ENCODE measurements around the gene CSNK1A1. TPM values are rescaled to one million over a fixed set of nuclear protein-coding genes. Genes with fewer than 3 reads are reported as not detected.

Gene CSNK1A1
- total RNA-seq, 4 donors from 2014 or later, result 273 to 365 (median 320) TPM

DNA sequence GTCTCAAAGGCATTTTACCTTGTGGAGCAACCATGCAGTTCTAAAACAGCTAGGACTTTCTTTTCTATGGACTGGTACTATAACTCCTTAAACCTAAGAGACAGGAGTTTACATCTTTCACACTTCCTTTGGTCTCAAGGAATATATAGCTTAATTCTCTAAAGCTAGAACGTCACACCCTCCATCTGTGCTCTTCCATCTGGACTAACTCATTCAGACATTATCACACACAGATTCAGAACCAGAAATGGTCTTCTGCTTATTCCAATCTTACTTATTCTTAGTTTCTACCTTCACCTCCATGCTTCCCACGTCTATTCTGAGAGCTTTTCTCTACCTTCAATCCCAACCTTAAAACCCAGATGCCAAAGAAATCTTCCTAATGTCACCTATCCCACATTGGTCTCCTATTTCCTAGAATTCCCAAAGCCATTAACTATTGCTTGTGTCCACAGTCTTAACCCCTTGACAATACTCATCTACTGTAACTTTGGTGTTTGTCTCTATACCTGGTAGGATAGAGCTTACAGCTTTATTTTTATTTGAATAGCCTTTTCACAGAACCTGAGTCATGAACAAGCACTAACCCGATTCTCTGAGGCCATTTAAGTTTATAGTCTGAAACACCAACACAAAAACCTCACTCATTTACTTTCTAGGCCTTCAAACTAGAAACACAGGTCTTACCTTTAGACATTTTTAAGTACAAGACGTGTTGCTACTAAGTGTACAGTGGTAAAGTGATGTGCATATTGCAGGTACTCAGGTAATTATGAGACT is 22.8 kb downstream of the CSNK1A1 start:
- Histone ChIP-seq H3K27me3 (no peaks in the 10 kb centered on the region), H3K4me1 (peaks cover 73% of the 10 kb centered on the region), H3K27ac (no peak overlapping the region), H3K4me3 (no peak overlapping the region), H3K36me3 (peaks cover 2% of the 10 kb centered on the region), H3K9me3 (no peaks in the 10 kb centered on the region)
- 43% methylated on average over 4 of the region's 4 CpGs for WGBS
- no peak for DNase-seq (ENCODE audit: low spot score in 2 of 2)
- TF ChIP-seq POLR2A (IDR thresholded peaks at IDR 0.05), result no peak
- TF ChIP-seq EP300 (IDR thresholded peaks at IDR 0.05), result no peak
- TF ChIP-seq POLR2AphosphoS5 (IDR thresholded peaks at IDR 0.05), result no peak
- TF ChIP-seq, protein P1, sequence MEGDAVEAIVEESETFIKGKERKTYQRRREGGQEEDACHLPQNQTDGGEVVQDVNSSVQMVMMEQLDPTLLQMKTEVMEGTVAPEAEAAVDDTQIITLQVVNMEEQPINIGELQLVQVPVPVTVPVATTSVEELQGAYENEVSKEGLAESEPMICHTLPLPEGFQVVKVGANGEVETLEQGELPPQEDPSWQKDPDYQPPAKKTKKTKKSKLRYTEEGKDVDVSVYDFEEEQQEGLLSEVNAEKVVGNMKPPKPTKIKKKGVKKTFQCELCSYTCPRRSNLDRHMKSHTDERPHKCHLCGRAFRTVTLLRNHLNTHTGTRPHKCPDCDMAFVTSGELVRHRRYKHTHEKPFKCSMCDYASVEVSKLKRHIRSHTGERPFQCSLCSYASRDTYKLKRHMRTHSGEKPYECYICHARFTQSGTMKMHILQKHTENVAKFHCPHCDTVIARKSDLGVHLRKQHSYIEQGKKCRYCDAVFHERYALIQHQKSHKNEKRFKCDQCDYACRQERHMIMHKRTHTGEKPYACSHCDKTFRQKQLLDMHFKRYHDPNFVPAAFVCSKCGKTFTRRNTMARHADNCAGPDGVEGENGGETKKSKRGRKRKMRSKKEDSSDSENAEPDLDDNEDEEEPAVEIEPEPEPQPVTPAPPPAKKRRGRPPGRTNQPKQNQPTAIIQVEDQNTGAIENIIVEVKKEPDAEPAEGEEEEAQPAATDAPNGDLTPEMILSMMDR (IDR thresholded peaks at IDR 0.05), result no peak

DNA sequence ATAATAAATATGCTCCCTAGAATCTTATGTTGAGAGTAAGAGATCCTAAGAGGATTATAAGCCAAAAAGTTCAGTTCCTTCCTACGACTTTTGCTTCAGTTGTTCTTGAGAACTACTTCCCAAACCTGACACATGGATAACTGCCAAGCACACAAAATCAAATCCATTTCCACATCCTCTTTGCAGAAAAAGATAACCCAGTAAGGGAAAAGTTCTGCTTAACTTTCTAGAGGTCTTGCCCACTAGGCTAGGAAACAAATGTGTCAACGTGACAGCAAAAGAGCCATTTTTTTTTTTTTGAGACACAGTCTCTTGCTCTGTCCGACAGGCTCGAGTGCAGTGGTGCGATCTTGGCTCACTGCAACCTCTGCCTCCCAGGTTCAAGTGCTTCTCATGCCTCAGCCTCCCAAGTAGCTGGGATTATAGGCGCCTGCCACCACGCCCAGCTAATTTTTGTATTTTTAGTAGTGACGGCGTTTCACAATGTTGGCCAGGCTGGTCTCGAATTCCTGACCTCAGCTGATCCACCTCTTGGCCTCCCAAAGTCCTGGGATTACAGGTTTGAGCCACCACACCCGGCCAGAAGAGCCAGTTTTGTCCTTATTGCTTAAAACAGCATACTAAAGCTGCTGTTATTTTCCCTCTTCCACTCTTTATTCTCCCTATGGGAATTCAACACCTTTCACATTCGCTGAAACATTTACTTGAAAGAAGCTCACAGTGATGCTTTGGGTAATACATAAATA is 24.2 kb downstream of the CSNK1A1 start:
- H3K27ac ChIP-seq, result peak overlapping the region; percentile 16
- H3K27me3 ChIP-seq, result no peaks in the 10 kb centered on the region
- no peak overlapping the region for H3K4me3 ChIP-seq
- DNase-seq (ENCODE audit: low spot score in 2 of 2), result no peak
- H3K9me3 ChIP-seq, result no peaks in the 10 kb centered on the region
- 30% methylated on average over 12 of the region's 12 CpGs for WGBS
- peaks cover 70% of the 10 kb centered on the region for H3K4me1 ChIP-seq
- peaks cover 11% of the 10 kb centered on the region for H3K36me3 ChIP-seq
- TF ChIP-seq, protein P1 (IDR thresholded peaks at IDR 0.05), result no peak
- TF ChIP-seq POLR2A (IDR thresholded peaks at IDR 0.05), result no peak
- TF ChIP-seq EP300 (IDR thresholded peaks at IDR 0.05), result no peak

DNA sequence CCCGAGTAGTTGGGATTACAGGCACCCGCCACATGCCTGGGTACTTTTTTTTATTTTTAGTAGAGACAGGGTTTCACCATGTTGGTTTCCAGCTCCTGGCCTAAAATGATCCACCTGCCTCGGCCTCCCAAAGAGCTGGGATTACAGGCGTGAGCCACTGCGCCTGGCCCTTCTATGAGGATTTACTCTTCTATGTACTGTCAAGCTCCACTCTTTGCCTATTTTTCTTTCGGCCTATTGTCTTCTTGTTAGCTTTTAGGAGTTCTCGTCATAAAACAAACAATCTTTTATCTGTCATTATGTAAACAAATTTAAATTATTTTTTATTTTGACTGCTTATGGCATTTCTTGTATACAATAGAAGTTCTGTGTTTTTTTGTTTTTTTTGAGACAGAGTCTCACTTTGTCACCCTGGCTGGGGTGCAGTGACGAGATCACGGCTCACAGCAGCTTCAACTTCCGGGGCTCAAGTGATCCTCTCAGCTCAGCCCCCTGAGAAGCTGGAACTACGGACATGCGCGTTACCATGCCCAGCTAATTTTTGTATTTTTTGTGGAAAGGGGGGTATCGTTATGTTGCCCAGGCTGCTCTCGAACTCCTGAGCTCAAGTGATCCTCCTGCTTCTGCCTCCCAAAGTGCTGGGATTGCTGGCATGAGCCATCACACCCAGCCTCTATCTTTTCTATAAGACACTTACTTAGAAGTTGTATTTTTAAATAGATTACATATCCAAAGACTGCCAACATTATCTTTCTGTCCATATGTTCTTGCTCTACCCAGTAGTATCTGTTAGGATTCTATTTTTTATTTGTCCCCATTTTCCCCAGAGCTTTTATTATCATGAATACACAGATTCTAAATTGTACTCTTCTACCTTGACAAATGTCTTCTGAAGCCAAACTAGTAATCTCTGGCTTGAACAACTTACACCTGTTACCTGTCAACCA is 29.2 kb downstream of the CSNK1A1 start:
- no peak for DNase-seq (ENCODE audit: low spot score in 2 of 2)
- Histone ChIP-seq H3K9me3 (no peaks in the 10 kb centered on the region), H3K27ac (no peak overlapping the region), H3K4me3 (no peak overlapping the region), H3K4me1 (peaks cover 73% of the 10 kb centered on the region), H3K27me3 (no peaks in the 10 kb centered on the region), H3K36me3 (peaks cover 20% of the 10 kb centered on the region)
- no peak for TF ChIP-seq POLR2A (IDR thresholded peaks at IDR 0.05)
- no peak for TF ChIP-seq EP300 (IDR thresholded peaks at IDR 0.05)
- TF ChIP-seq POLR2AphosphoS5 (IDR thresholded peaks at IDR 0.05), result no peak
- TF ChIP-seq, protein P1 (IDR thresholded peaks at IDR 0.05), result no peak
- WGBS, result 89% methylated on average over 15 of the region's 15 CpGs

DNA sequence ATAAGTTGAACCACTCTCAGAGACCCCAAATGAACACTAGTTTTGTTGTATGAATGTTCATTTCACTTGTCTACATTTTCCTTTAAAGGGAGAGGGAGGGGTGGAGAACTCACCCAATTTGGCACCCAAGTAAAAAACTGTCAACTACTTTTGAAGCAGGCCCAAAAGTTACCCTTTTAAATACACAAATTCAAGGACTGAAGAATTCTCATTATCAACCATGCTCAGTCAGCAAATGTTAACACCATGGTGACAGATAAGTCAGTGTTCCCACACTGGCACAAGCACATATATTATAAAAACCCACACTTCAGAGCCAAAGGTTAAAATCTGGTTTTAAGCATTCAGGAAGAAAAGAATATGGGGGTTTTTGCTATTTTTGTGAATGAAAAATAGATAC is 31.6 kb downstream of the CSNK1A1 start:
- DNase-seq (ENCODE audit: low spot score in 2 of 2), result no peak
- Histone ChIP-seq H3K36me3 (peaks cover 20% of the 10 kb centered on the region), H3K27me3 (no peaks in the 10 kb centered on the region), H3K9me3 (no peaks in the 10 kb centered on the region), H3K4me1 (peaks cover 62% of the 10 kb centered on the region), H3K4me3 (no peak overlapping the region), H3K27ac (no peak overlapping the region)
- TF ChIP-seq, protein P1 (IDR thresholded peaks at IDR 0.05), result no peak
- TF ChIP-seq EP300 (IDR thresholded peaks at IDR 0.05), result no peak
- TF ChIP-seq POLR2A (IDR thresholded peaks at IDR 0.05), result no peak
- TF ChIP-seq POLR2AphosphoS5 (IDR thresholded peaks at IDR 0.05), result no peak
